DMS53 (cell line): ENCODE measurements around the gene PARP2.
A peak's percentile ranks its signal among the peaks of the same experiment; 100 is the strongest.

ENCODE experiments used
- DNase-seq: peaks from one replicate; lab custom pipeline; 2025; lab: John Stamatoyannopoulos, UW

PARP2 gene

GRCh38 chr14:20400965-20401593 is 57.6 kb downstream of the PARP2 start:
- DNase-seq, result peak; percentile 60

- DNase-seq, result no peak
Measured at GRCh38 chr14:20403521-20403920, 60.1 kb downstream of the PARP2 start.
